UCSD-AML1 (cell line): ENCODE data around the gene DSPP.
"Not testable (repeated sequence)": the region's sequence is repeated elsewhere in the genome, so short reads cannot be mapped to it uniquely, and the experiment has no call there.

ENCODE experiments used
- DNase-seq: peaks from one replicate; lab custom pipeline; 2025; ENCODE audit not compliant: unreplicated experiment; lab: John Stamatoyannopoulos, UW

DSPP gene

GRCh38 chr4:87608229-87608628 is at the start of gene DSPP:
DSPP (plus strand) TSS chr4:87608529; CDS start chr4:87610909, 2,380 bp downstream.
- no peak for DNase-seq

- DNase-seq = peak; percentile 50
These were observed 49.1 kb upstream of the DSPP start for GRCh38 chr4:87559090-87559837.

- no peak for DNase-seq
These were observed 47.5 kb upstream of the DSPP start for GRCh38 chr4:87560802-87561201.

DNA sequence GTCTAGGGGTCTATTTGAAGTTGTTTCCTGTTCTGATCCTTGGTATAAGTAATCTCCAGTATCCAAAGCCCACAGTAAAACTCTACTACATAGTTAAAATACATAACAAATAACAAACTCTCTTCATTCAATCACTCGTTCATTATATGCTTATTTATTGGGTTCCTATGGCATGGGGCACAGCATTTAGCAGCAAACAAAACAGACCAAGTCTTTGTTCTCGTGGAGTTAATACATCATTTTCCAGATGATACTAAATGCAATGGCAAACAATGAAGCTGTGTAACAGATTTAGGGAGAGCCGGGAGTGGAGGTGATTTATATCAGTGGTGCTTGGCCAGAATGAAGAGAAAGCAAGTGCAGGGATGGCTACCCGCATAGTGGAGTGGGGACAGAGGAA is 42.6 kb upstream of the DSPP start:
- no peak for DNase-seq

- no peak for DNase-seq
These were observed 42.1 kb upstream of the DSPP start for GRCh38 chr4:87566276-87566675.

DNA sequence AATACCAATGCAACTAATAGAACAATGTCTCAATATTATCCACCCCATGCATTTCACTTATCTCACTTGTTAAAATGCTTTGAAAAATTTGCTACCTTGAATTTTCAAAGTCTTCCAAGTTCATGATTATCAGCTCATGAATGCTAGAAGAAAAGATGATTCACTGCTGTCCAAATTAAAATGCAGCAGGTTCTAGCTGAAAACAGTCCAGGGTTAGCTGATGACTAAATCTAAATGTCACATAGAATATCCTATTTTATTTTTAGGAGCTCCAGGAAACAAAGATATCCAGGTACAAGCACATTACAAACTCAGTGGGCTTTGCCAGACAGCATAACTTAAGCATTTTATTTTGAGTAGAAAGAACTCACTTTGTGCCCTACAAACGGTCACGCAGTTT is 41.1 kb upstream of the DSPP start:
- no peak for DNase-seq

DNA sequence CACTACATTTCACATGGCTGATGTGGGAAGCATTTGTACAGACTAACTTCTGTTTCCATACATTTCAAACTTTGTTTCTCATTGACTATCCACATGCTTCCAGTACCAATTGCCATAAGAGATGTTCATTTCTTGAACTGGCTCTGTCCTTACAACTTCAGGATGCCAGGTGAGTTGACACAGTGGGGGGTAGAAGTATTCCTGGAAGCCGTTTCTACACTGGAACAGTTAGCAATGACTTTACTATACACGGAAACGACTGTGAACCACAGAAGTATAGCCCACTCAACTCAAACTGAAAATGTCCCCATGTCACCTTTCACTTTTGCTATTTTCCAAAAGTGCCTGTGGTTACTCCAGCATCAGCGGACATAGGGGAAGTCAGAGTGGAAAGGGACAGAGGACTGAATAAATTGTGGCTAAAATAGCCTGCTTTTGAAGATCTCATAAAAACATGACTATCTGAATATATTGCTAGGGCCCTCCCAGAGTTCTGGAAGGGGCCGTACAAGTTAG is 38.0 kb upstream of the DSPP start:
- no peak for DNase-seq

DNA sequence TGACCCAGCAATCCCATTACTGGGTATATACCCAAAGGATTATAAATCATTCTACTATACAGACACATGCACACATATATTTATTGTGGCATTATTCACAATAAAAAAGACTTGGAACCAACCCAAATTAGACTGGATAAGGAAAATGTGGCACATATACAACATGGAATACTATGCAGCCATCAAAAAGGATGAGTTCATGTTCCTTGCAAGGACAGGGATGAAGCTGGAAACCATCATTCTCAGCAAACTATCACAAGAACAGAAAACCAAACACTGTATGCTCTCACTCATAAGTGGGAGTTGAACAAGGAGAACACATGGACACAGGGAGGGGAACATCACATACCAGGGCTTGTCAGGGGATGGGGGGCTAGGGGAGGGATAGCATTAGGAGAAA is 34.0 kb upstream of the DSPP start:
- DNase-seq = not testable (repeated sequence)

GRCh38 chr4:87574996-87575395 is 33.3 kb upstream of the DSPP start:
- DNase-seq = no peak

GRCh38 chr4:87575408-87575807 is 32.9 kb upstream of the DSPP start:
- no peak for DNase-seq

GRCh38 chr4:87575983-87576382 is 32.3 kb upstream of the DSPP start:
- no peak for DNase-seq

GRCh38 chr4:87579478-87579877 is 28.9 kb upstream of the DSPP start:
- DNase-seq = no peak

GRCh38 chr4:87580057-87580456 is 28.3 kb upstream of the DSPP start:
- DNase-seq = no peak

DNA sequence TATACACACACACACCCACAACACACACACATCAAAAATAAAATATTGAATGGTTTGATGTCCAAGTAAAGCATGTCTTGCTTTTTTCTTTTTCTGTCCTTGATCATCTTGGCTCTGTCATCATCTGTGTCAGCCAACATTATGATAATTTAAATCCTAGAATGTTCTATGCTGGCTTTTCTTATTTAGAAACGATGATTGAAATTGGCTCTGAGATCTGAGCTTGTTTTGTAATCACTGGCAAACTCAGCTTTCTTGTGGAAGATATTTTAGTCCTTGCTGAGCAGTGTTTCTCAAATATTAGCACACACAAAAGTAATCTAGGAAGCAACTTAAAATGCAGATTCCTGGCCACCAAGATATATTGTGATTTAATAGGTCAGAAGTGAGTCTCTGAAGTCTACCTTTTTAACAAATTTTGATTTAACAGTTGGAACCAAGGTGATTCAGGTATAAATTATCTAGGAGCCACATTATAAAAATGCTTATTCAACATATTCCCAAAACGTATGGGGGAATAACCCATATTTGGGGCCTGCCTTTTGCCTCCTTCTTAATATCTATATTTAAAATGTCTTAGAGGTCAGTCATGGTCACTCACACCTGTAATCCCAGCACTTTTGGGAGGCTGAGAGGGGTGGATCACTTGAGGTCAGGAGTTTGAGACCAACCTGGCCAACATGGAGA is 24.0 kb upstream of the DSPP start:
- DNase-seq = no peak

DNA sequence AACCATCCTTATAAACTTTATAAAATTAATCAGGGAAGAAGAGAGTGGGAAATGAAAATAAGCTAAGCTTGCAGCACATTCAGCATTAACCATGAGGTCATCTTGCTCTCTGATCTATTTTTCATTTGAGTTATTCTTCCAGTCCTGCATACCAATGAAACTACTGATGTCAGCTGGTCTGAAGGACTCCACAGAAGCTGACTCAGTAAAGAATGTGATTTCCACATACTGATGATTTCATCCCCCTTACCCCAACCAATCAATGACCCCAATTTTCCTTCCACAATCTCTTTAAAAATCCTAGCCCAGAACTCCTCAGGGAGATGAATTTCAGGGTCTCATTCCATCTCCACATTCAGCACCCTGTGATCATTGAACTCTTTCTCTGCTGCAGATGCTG is 18.8 kb upstream of the DSPP start:
- no peak for DNase-seq

DNA sequence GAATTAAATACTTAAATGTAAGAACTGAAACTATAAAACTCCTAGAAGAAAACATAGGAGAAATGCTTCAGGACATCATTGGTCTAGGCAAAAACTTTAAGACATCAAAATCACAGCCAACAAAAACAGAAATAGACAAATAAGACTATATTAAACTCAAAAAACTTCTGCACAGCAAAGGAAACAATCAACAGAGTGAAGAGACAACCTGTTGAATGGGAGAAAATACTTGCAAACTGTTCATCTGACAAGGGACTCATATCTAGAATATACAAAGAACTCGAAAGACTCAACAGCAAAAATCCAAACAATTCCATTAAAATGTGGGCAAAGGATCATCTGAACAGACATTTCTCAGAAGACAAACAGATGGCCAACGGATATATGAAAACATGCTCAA is 16.2 kb upstream of the DSPP start:
- DNase-seq = no peak

- no peak for DNase-seq
These were observed 7.0 kb upstream of the DSPP start for GRCh38 chr4:87601361-87601760.

DNA sequence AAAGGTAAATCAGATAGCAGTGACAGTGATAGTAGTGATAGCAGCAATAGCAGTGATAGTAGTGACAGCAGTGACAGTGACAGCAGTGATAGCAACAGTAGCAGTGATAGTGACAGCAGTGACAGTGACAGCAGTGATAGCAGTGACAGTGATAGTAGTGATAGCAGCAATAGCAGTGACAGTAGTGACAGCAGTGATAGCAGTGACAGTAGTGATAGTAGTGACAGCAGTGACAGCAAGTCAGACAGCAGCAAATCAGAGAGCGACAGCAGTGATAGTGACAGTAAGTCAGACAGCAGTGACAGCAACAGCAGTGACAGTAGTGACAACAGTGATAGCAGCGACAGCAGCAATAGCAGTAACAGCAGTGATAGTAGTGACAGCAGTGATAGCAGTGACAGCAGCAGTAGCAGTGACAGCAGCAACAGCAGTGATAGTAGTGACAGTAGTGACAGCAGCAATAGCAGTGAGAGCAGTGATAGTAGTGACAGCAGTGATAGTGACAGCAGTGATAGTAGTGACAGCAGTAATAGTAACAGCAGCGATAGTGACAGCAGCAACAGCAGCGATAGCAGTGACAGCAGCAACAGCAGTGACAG is 6.1 kb downstream of the DSPP start:
- DNase-seq = no peak

DNA sequence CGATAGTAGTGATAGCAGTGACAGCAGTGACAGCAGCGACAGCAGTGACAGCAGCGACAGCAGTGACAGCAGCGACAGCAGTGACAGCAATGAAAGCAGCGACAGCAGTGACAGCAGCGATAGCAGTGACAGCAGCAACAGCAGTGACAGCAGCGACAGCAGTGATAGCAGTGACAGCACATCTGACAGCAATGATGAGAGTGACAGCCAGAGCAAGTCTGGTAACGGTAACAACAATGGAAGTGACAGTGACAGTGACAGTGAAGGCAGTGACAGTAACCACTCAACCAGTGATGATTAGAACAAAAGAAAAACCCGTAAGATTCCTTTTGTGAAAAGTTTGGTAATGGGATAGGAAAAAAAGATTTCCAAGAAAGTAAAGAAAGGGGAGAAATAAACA is 7.9 kb downstream of the DSPP start:
- no peak for DNase-seq

- no peak for DNase-seq
These were observed 11.8 kb downstream of the DSPP start for GRCh38 chr4:87620086-87620485.

DNA sequence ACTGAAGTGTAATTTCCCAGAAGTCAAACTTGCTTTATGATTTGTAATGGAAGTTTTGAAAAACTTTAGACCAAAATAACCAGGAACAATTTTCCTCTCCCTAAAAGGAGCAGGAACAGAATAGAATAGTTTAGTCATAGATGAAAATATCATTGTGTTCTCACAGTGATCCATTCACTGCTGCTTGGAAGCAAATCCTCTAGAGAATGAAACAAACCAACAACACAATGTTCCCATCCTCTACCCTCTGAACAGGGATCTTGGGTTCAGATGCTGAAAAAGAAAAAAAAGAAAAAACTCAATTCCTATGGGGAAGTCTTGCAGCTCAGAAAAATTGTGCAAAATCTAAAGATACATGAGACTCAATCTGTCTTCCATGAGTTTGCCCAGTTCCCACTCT is 12.2 kb downstream of the DSPP start:
- no peak for DNase-seq

DNA sequence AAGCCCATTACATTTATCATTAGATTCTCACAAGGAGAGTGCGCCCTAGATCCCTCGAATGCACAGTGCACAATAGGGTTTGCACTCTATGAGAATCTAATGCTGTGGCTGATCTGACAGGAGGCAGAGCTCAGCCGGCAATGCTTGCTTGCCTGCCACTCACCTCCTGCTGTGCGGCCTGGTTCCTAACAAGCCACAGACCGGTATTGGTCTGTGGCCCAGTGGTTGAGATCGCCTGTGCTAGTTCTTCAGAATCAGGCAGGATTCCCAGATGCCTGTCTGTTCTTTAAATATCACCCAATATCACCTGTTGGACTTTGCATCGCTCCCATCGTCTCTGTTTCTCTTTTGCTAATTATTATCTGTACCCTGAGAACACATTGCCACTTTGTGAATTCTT is 14.0 kb downstream of the DSPP start:
- DNase-seq = no peak
